Lung (tissue), 12 donors: ENCODE data around the gene GAMT. TPM values are rescaled to one million over a fixed set of nuclear protein-coding genes. Genes with fewer than 3 reads are reported as not detected.

Experiments
- ATAC-seq: fragments of 200-7000 bp; cut with Tn5 transposase; one replicate; pipeline ENCODE4 v1.9.1; 2020; ENCODE audit warnings: moderate number of reproducible peaks; ENCODE audit not compliant: insufficient read depth, low FRiP score
- DNase-seq, 3 donors: peaks; one replicate each; pipeline ENCODE4 v3.0.0-alpha.2; 2013 to 2017
- H3K27ac ChIP-seq, 2 donors: one replicate each; pipeline ENCODE4 v1.5.1; 2013; ENCODE audit warnings: mild to moderate bottlenecking in 2 of 2, moderate library complexity in 2 of 2, control low read depth in 1 of 2, inconsistent platforms in 1 of 2, low read depth in 1 of 2, low read length in 1 of 2
- H3K27me3 ChIP-seq, 3 donors: one replicate each; pipeline ENCODE4 v1.5.1; 2013; ENCODE audit warnings: low read length in 2 of 3; ENCODE audit not compliant: control insufficient read depth in 3 of 3, insufficient read depth in 3 of 3
- H3K36me3 ChIP-seq, 4 donors: one replicate each; pipeline ENCODE4 v1.5.1; 2013; ENCODE audit warnings: low read length in 4 of 4, mild to moderate bottlenecking in 1 of 4, moderate library complexity in 1 of 4; ENCODE audit not compliant: control insufficient read depth in 4 of 4, insufficient read depth in 4 of 4
- H3K4me1 ChIP-seq, 5 donors: one replicate each; pipeline ENCODE4 v1.5.1; 2013; ENCODE audit warnings: low read length in 5 of 5, mild to moderate bottlenecking in 2 of 5, moderate library complexity in 1 of 5; ENCODE audit not compliant: control insufficient read depth in 5 of 5, insufficient read depth in 5 of 5
- H3K4me3 ChIP-seq: one replicate; pipeline ENCODE4 v1.5.1; 2013; ENCODE audit warnings: mild to moderate bottlenecking, control low read depth, moderate library complexity
- H3K9ac ChIP-seq, 2 donors: one replicate each; pipeline ENCODE4 v1.5.1; 2013; ENCODE audit warnings: low read length in 2 of 2, control low read depth in 1 of 2; ENCODE audit not compliant: insufficient read depth in 1 of 2
- H3K9me3 ChIP-seq, 4 donors: one replicate each; pipeline ENCODE4 v1.5.1; 2013; ENCODE audit warnings: low read length in 3 of 4, mild to moderate bottlenecking in 1 of 4, moderate library complexity in 1 of 4; ENCODE audit not compliant: control insufficient read depth in 4 of 4, insufficient read depth in 3 of 4
- WGBS, 2 donors: extraction: QIAGEN DNeasy Blood & Tissue Kit; methylation state at CpG; one replicate each; pipeline ENCODE4 v1.1.7; 2013; 5-methylcytosine and 5-hydroxymethylcytosine counted together
- polyA plus RNA-seq, 2 donors: library from polyadenylated mRNA; stranded (reverse); fragments of 200-250 nt; gene quantifications; one replicate each; pipeline ENCODE4 v1.2.1, GENCODE V29; 2013
- total RNA-seq, 2 donors: library from RNA; depleted of rRNA in 1 of 2; stranded (reverse); fragments of >200 nt in 1 of 2; gene quantifications; one replicate each; pipeline ENCODE4 v1.2.1, GENCODE V29; 2014 to 2021
- TF ChIP-seq, protein P1 (sequence below): IDR thresholded peaks from 2 replicates; pipeline ENCODE4 v1.5.1; 2012; ENCODE audit warnings: mild to moderate bottlenecking; ENCODE audit errors: control extremely low read depth, extremely low read depth
- donor health status: control.
- donor health status: control.
- donor health status: Bipolar disorder and iron deficiency.
- donor health status: healthy.
- donor health status: DM: yes; HTN: yes; CAD: no.

The GAMT gene
- total and polyA plus RNA-seq, 4 donors = 2.9 to 8.6 (median 7.3) TPM

DNA sequence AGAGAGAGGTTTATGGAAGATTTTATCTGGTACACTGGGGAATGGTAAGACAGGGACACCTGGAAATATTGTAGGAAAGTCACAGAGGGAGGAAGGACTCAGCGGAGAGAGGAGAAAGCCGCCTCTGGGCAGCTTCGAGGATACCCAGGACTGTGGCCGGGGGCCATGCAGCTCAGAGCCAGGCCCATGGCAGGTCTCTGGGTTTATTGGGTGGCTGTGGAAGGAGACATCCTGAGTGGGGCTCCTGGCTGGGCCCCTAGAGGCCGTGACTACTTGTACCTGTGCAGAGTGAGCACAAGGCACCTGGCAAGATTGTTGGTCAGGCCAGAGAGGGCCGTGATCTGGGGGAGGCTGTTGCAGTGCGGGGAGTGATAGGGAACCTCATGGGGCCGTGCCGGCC, 9.4 kb upstream of the GAMT start:
- ATAC-seq = no peak
- peaks cover 0 to 14% (median 3%) of the 10 kb centered on the region in 4 donors for H3K36me3 ChIP-seq
- peak overlapping the region; percentile 34 to 93 for H3K27ac ChIP-seq
- no peak for DNase-seq
- H3K9me3 ChIP-seq = no peaks in the 10 kb centered on the region
- H3K9ac ChIP-seq = no peak overlapping the region
- peaks cover 6 to 52% (median 30%) of the 10 kb centered on the region in 5 donors for H3K4me1 ChIP-seq
- WGBS, 2 donors = 82 to 84% methylated on average over 9 of the region's 9 CpGs
- TF ChIP-seq, protein P1, sequence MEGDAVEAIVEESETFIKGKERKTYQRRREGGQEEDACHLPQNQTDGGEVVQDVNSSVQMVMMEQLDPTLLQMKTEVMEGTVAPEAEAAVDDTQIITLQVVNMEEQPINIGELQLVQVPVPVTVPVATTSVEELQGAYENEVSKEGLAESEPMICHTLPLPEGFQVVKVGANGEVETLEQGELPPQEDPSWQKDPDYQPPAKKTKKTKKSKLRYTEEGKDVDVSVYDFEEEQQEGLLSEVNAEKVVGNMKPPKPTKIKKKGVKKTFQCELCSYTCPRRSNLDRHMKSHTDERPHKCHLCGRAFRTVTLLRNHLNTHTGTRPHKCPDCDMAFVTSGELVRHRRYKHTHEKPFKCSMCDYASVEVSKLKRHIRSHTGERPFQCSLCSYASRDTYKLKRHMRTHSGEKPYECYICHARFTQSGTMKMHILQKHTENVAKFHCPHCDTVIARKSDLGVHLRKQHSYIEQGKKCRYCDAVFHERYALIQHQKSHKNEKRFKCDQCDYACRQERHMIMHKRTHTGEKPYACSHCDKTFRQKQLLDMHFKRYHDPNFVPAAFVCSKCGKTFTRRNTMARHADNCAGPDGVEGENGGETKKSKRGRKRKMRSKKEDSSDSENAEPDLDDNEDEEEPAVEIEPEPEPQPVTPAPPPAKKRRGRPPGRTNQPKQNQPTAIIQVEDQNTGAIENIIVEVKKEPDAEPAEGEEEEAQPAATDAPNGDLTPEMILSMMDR = no peak
- no peaks in the 10 kb centered on the region for H3K27me3 ChIP-seq
- no peak overlapping the region for H3K4me3 ChIP-seq

DNA sequence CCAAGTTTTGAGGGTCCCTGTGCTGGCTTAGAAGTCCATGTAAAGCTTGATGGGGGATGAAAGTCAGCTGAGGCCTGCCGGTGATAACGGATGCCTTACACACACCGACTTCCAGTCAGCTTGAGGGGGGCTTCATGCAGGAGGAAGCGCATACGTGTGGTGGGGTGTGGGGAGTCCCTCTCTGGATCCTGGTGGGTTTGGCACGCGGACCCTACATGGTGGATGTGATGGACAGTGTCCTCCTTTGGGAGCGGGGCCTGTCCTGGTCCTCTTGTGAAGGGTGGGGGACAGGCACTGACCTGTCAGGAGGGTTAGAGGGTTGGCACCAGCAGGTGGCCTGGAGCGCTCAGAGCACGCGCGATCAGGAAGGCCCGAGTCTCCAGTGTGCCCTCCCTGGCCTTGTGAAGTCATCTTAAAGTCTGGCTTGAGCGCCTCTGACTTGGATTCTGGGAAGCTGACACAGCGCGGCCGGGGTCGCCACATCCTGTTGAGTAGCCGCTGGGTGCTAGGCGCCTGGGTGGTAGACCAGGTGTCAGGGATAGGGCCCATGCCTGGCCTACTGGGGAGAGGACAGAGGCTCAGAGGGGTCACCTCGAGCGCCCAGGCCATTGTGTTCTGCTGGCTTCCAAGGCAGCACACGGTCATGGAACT, 8.9 kb upstream of the GAMT start:
- TF ChIP-seq, protein P1 = no peak
- no peaks in the 10 kb centered on the region for H3K27me3 ChIP-seq
- WGBS, 2 donors = 68 to 70% methylated on average over 23 of the region's 23 CpGs
- H3K27ac ChIP-seq = peak overlapping the region; percentile 34 to 93
- H3K9ac ChIP-seq = peak overlapping the region in 1 of 2 donors; percentile 3
- ATAC-seq (no peak), DNase-seq (peak in 1 of 3 donors; percentile 13)
- H3K9me3 ChIP-seq = no peaks in the 10 kb centered on the region
- peaks cover 0 to 14% (median 3%) of the 10 kb centered on the region in 4 donors for H3K36me3 ChIP-seq
- H3K4me1 ChIP-seq = peaks cover 2 to 47% (median 26%) of the 10 kb centered on the region in 5 donors
- H3K4me3 ChIP-seq = no peak overlapping the region

DNA sequence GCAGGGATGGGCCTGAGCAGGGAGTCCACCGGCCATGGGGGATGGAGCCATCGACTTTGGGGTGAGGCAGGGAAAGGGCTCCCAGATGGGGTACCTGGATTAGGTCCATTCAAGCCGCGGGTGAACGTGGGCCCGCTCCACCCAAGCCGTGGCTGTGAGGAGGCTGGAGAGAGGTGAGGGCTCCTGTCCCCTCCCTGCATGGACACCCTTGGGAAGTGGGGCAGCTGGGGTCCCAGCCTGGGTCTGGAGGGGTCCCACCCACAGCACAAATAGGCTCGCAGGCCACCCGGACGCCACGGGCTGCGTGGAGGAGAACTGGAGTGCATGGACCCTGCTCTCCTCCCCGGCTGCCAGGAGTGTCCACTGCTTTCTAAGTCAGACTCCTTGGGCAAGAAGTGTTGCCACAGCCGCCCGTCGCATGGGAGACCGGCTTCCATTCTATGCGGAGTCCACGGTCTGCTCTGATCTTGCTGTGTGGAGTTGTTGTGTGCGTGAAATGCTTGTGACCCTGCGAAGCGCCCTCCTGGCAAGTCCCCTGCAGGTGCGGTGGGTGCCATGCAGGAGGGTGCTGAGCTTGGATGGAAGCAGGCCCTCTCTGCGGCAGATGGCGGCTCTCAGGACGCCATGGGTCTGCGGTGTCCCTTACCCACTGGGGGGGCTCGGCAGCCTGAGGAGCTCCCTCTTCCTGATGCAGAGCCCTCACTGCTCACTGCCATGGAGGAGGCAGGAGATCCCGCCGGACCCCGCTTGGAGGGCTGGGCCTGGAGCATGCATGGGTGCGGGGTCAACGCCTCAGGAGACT, 8.1 kb upstream of the GAMT start:
- DNase-seq (no peak), ATAC-seq (no peak)
- 54 to 70% methylated on average over 33 of the region's 33 CpGs for WGBS, 2 donors

More for the DNA sequence above, 8.1 kb upstream of the GAMT start:
- Histone ChIP-seq H3K27ac (peak overlapping the region; percentile 93 to 97), H3K27me3 (no peaks in the 10 kb centered on the region), H3K36me3 (peaks cover 0 to 14% (median 3%) of the 10 kb centered on the region in 4 donors), H3K9ac (peak overlapping the region in 1 of 2 donors; percentile 8), H3K4me1 (peaks cover 2 to 41% (median 26%) of the 10 kb centered on the region in 5 donors), H3K9me3 (no peaks in the 10 kb centered on the region), H3K4me3 (peak overlapping the region; percentile 83)
- TF ChIP-seq, protein P1 = no peak
